CD1c-positive myeloid dendritic cell (primary cell): Measurements from ENCODE around the gene CELF3.
"Not testable (repeated sequence)": the region's sequence is repeated elsewhere in the genome, so short reads cannot be mapped to it uniquely, and the experiment has no call there.

Source experiments
- DNase-seq: peaks from one replicate; pipeline ENCODE4 v3.0.0-alpha.2; 2016; ENCODE audit errors: extremely low spot score

The CELF3 gene

GRCh38 chr1:151703813-151704212 lies 12.8 kb downstream of the CELF3 start:
- no peak for DNase-seq

- DNase-seq, result no peak
Measured at GRCh38 chr1:151702936-151703335, 13.7 kb downstream of the CELF3 start.

GRCh38 chr1:151701515-151701914 lies 15.1 kb downstream of the CELF3 start:
- no peak for DNase-seq

DNA sequence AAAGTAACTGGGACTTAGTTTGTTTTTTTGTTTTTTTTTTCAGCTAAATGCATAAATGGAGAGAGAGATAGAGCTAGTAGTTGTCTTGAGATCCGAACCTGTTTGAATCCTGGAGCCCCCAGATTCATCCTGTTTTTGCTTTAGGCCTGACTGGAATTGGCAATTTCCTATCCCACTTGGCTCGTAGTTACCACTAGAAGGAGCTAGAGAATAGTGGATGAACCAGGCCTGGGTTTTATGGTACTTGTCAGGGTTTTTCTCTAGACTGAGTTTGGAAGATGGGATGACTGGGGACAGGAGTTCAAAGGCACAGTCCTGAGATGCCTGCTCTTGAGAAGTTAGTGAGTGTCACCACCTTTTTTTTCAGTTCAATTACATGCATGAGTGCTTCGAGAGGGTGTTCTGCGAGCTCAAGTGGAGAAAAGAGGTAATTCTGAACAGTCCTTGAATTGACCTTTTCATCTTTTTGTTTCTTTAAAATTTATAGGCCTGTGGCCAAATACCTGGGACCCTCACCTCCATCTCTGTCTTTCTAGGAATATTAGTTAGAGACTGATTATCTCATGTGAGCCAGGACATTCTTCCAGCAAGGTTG lies 23.4 kb downstream of the CELF3 start:
- peak; percentile 16 for DNase-seq

GRCh38 chr1:151692226-151692625 lies 24.4 kb downstream of the CELF3 start:
- DNase-seq, result peak; percentile 31

- no peak for DNase-seq
Measured at GRCh38 chr1:151689494-151689893, 27.1 kb downstream of the CELF3 start.

DNA sequence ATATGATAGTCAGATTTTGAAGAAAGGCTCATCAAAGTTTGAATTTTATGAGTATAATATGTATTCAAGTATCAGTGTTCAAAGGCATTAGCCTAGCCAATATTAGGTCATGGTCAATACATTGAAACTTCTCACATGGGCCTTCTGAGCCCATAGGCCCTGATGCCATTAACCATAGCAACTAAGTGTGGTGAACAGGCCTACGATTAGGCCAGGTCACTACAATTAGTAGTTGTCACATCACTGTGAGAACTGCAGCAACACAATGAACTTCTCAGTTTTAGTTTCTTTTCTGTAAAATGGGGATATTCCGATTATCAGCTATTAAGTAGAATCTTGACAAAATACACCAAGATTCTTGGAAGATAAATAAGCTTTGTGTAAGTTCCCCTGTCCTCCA lies 30.0 kb downstream of the CELF3 start:
- DNase-seq, result no peak

GRCh38 chr1:151684128-151684527 lies 32.5 kb downstream of the CELF3 start:
- no peak for DNase-seq

- DNase-seq, result not testable (repeated sequence)
Measured at GRCh38 chr1:151682901-151683300, 33.7 kb downstream of the CELF3 start.

GRCh38 chr1:151681923-151682322 lies 34.7 kb downstream of the CELF3 start:
- DNase-seq, result no peak

DNA sequence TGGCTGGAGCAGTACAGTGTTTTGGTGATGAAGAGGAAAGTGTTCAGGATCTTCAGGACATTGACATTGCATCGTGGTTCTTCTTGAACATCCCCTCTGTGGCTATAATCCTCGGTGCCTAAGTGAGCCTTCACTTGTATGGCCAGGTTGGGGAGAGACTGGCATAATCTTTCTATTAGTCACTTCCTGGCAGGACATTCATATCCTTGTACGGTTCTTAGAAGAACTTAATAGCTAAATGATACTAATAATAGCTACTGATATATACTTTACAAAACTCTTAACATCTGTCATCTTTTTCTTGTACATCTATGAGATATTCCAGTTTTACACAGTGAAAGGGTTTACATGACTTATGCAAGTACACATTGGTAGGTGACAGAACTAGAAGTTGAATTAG lies 35.8 kb downstream of the CELF3 start:
- no peak for DNase-seq

DNA sequence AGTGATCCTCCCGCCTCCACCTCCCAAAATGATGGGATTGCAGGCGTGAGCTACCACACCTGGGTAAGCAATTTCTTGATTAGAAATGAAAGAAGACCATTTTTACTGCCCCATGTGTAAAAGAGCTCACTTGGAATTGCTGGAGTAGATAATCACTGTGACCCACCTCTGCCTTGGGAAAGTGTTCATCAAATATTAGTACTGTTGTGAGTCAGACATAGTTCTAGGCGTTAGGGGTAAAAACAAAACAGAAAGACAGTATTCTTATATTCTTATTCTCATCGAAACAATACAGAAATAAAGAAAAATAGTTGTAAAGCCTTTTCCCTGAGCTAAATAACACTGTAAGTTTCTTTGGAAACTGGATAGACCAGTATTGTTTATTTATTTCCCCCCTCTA lies 36.2 kb downstream of the CELF3 start:
- no peak for DNase-seq

DNA sequence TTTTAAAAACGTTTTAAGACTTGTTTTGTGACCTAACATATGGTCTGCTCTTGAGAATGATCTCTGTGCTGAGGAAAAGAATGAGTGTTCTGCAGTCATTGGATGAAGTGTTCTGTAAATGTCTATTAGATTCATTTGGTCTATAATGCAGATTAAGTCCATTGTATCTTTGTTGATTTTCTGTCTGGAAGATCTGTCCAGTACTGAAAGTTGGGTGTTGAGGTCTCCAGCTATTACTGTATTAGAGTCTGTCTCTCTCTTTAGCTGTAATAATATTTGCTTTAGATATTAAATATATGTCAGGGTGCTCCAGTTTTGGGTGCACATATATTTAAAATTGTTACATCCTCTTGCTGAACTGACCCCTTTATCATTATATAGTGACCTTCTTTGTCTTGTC lies 43.2 kb downstream of the CELF3 start:
- no peak for DNase-seq

DNA sequence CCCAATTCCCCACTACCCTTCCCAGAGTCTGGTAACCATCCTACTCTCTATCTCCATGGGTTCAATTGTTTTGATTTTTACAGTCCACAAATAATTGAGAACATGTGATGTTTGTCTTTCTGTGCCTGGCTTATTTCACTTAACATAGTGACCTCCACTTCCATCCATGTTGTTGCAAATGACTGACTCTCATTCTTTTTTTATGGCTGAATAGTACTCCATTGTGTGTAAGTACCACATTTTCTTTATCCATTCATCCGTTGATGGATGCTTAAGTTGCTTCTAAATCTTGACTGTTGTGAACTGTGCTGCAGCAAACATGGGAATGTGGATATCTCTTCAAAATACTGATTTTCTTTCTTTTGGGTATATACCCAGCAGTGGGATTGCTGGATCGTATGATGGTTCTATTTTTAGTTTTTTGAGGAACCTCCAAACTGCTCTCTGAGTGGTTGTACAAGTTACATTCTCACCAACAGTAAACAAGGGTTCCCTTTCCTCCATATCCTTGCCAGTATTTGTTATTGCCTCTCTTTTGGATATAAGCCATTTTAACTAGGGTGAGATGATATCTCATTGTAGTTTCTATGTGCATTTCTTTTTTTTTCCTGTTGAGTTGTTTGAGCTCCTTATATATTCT lies 46.4 kb downstream of the CELF3 start:
- DNase-seq, result not testable (repeated sequence)

DNA sequence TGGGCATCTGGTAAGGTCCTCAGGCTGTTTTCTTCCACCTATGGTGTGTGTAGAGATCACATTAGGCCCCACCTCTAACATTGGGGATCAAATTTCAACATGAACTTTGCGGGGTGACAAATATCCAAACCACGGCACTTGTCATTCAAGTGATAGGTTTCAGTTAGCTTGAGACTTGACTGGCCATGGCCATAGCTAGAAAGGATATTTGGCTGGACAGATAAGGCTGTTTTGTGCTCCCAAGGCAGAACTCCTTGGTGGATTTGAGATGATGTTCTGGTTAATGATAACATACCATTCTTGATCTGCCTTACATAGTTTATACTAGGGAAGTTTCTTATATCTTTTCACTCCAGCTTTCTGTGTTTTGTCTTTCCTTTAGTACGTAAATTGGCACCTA lies 48.5 kb downstream of the CELF3 start:
- DNase-seq, result no peak

GRCh38 chr1:151661751-151662150 lies 54.9 kb downstream of the CELF3 start:
- peak; percentile 62 for DNase-seq

DNA sequence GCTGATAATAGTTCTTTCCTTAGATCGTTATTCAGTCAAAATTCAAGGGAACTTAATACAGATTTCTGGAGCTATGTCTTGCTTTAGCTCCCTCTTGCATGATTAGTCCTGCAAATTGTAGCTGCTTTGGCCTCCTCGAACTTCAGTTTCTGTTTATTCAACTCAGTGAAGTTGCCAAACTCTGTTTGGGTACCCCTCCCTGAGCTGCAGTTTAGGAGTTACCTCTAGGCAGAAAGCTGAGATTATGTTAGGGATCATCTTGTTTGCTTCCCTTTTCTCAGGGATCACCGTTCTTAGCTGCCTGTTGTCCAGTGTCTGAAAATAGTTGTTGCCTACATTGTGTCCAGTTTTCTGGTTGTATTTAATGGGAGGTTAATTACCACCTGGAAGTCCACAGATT lies 61.2 kb downstream of the CELF3 start:
- peak; percentile 20 for DNase-seq

GRCh38 chr1:151653397-151653796 lies 63.2 kb downstream of the CELF3 start:
- DNase-seq, result peak; percentile 24
